ENCODE results near the gene RASSF9. TPM values are rescaled to one million over a fixed set of nuclear protein-coding genes. Genes with fewer than 3 reads are reported as not detected.

Gene RASSF9
- total RNA-seq, 3 donors from 2014 or later: 0.49 to 1.4 (median 1.1) TPM

GRCh38 chr12:85821206-85821605 lies 15.0 kb downstream of the RASSF9 start:
- TF ChIP-seq, protein P1, sequence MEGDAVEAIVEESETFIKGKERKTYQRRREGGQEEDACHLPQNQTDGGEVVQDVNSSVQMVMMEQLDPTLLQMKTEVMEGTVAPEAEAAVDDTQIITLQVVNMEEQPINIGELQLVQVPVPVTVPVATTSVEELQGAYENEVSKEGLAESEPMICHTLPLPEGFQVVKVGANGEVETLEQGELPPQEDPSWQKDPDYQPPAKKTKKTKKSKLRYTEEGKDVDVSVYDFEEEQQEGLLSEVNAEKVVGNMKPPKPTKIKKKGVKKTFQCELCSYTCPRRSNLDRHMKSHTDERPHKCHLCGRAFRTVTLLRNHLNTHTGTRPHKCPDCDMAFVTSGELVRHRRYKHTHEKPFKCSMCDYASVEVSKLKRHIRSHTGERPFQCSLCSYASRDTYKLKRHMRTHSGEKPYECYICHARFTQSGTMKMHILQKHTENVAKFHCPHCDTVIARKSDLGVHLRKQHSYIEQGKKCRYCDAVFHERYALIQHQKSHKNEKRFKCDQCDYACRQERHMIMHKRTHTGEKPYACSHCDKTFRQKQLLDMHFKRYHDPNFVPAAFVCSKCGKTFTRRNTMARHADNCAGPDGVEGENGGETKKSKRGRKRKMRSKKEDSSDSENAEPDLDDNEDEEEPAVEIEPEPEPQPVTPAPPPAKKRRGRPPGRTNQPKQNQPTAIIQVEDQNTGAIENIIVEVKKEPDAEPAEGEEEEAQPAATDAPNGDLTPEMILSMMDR (IDR thresholded peaks at IDR 0.05): no peak
- ATAC-seq: no peak
- H3K36me3 ChIP-seq (ENCODE audit: low read depth): no peaks in the 10 kb centered on the region
- H3K4me1 ChIP-seq (ENCODE audit: low read depth): no peaks in the 10 kb centered on the region
- no peak for DNase-seq
- H3K4me3 ChIP-seq: no peak overlapping the region
- intact Hi-C loops (cut with DNase I, micrococcal nuclease): no loop called here
- H3K9me3 ChIP-seq: no peaks in the 10 kb centered on the region

DNA sequence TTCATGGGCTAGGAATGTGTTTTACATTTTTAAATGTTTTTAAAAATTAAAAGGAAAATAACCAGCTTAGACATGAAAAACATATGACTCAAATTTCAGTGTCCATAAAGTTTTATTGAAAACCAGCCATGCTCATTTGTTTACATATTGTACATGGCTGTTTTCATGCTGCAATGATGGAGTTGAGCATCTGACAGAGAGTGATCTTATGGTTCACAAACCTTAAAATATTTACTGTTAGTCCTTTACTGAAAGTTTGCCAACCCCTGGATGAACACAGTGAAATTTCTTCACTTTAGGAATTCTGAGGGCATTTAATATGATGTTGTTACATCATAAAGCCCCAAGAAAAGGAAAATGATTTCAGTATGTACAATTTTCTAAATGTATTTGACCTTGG lies 16.1 kb downstream of the RASSF9 start:
- Histone ChIP-seq H3K36me3 (ENCODE audit: low read depth) (no peaks in the 10 kb centered on the region), H3K4me1 (ENCODE audit: low read depth) (no peaks in the 10 kb centered on the region), H3K9me3 (no peaks in the 10 kb centered on the region), H3K4me3 (no peak overlapping the region)
- TF ChIP-seq, protein P1 (IDR thresholded peaks at IDR 0.05): no peak
- no peak for ATAC-seq
- intact Hi-C loops (cut with DNase I, micrococcal nuclease): no loop called here
- DNase-seq: no peak

DNA sequence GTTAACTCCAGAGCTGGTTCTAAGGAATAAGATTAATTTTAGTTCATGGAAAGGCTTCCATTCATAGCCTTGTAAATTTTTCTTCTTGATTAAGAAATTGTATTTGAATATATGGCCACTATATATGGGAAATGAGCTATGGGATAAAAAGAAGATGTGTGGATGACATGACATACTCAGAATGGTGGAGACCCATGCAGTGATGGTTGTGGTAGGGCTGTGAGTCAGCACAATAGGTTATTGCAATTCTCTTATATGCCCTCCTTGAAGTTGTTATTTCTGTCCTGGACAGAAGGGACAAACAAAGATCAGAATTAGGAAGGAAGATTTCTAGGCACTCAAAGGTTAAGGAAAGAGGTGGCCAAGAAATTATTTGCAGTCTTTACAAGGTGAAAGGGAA lies 21.5 kb downstream of the RASSF9 start:
- Histone ChIP-seq H3K36me3 (ENCODE audit: low read depth) (no peaks in the 10 kb centered on the region), H3K9me3 (no peaks in the 10 kb centered on the region), H3K4me3 (no peak overlapping the region), H3K4me1 (ENCODE audit: low read depth) (no peaks in the 10 kb centered on the region)
- TF ChIP-seq, protein P1 (IDR thresholded peaks at IDR 0.05): no peak
- DNase-seq (no peak), ATAC-seq (no peak)
- intact Hi-C loops (cut with DNase I, micrococcal nuclease): no loop called here

DNA sequence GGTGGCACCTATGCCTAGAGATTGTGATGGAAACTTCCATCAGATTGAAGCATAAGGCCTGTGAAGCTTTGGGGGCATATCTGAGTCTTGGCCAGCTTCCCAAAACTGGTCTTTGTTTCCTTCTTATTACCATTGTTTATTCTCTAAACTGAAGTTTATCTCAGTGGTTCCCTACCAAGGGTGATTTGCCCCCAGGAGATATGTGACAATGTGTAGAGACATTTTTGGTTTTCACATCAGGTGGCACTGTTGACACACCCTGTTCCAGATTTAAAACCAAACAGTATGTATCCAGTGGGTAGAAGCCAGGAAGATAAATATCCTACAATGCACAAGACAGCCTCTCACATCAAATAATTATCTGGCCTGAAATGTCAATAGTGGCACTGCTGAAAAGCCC lies 22.1 kb downstream of the RASSF9 start:
- H3K4me1 ChIP-seq (ENCODE audit: low read depth): no peaks in the 10 kb centered on the region

DNA sequence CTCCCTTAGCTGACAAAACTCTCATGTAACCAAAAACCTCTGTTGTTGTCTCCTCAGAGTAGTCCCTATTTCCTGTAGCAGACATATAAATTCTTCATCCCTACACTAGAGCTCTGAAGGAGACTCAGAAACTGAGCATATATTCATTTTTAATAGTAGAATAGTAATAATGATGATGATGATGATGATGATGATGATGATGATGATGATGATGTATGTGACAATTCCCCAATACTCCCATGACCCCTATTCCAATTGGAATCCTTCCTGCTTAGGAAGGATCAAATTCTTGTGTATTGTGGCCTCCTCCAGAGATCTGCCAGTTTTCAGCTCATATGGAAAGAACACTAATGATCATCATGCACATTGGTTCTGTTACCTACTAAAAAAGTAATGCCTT lies 26.7 kb downstream of the RASSF9 start:
- ATAC-seq: no peak
- H3K36me3 ChIP-seq (ENCODE audit: low read depth): no peaks in the 10 kb centered on the region
- H3K9me3 ChIP-seq: no peaks in the 10 kb centered on the region
- intact Hi-C loops (cut with DNase I, micrococcal nuclease): no loop called here
- DNase-seq: no peak
- H3K4me3 ChIP-seq: no peak overlapping the region
- TF ChIP-seq, protein P1 (IDR thresholded peaks at IDR 0.05): no peak
- no peaks in the 10 kb centered on the region for H3K4me1 ChIP-seq (ENCODE audit: low read depth)

More for the DNA sequence above, 22.1 kb downstream of the RASSF9 start:
- no peak for DNase-seq
- no peak for ATAC-seq
- intact Hi-C loops (cut with DNase I, micrococcal nuclease): no loop called here
- Histone ChIP-seq H3K36me3 (ENCODE audit: low read depth) (no peaks in the 10 kb centered on the region), H3K4me3 (no peak overlapping the region), H3K9me3 (no peaks in the 10 kb centered on the region)
- TF ChIP-seq, protein P1 (IDR thresholded peaks at IDR 0.05): no peak

DNA sequence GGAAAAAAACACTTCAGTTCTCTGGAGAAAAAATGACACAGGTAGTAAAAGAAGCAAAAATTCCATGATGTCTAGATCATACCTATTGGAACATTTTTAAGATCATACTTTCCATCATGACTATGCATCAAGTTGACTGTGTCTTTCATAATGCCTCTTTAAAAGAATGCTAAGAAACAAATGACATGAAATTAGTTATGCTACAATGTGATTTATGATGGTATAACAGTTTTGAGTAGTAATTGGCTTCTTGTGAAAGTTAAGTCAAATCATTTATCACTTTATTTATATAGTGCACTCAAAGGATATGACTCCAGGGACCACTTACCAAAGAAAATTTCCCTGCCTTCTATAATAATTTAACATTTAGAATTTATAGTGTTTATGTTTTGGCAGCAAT lies 28.5 kb downstream of the RASSF9 start:
- ATAC-seq: no peak
- intact Hi-C loops (cut with DNase I, micrococcal nuclease): no loop called here
- Histone ChIP-seq H3K4me1 (ENCODE audit: low read depth) (no peaks in the 10 kb centered on the region), H3K36me3 (ENCODE audit: low read depth) (no peaks in the 10 kb centered on the region), H3K4me3 (no peak overlapping the region), H3K9me3 (no peaks in the 10 kb centered on the region)
- no peak for DNase-seq
- TF ChIP-seq, protein P1 (IDR thresholded peaks at IDR 0.05): no peak
